HEK293 (cell line): ENCODE results near the gene ARSB.

Experiments used
- GLI4 ChIP-seq: fragments of 450-650 bp; formaldehyde crosslinking; IDR thresholded peaks from 2 replicates; pipeline ENCODE4 v1.5.1; 2016; ENCODE audit warnings: missing biosample characterization, missing genetic modification characterization
- GLIS1 ChIP-seq: fragments of 450-650 bp; formaldehyde crosslinking; IDR thresholded peaks from 2 replicates; pipeline ENCODE4 v1.5.1; 2016; ENCODE audit warnings: missing biosample characterization, missing genetic modification characterization
- IKZF3 ChIP-seq: fragments of 450-650 bp; IDR thresholded peaks from 2 replicates; pipeline ENCODE4 v1.5.0; 2018; ENCODE audit warnings: missing biosample characterization, mild to moderate bottlenecking, missing genetic modification characterization, moderate library complexity
- KLF16 ChIP-seq: fragments of 450-650 bp; formaldehyde crosslinking; IDR thresholded peaks from 2 replicates; pipeline ENCODE4 v1.5.1; 2017; ENCODE audit warnings: missing biosample characterization, missing genetic modification characterization
- MYNN ChIP-seq: fragments of 450-650 bp; formaldehyde crosslinking; IDR thresholded peaks from 2 replicates; pipeline ENCODE4 v1.5.1; 2016; ENCODE audit warnings: missing biosample characterization, missing genetic modification characterization, borderline replicate concordance
- MZF1 ChIP-seq: fragments of 450-650 bp; formaldehyde crosslinking; IDR thresholded peaks from 2 replicates; pipeline ENCODE4 v1.5.1; 2017; ENCODE audit warnings: missing biosample characterization, missing genetic modification characterization, borderline replicate concordance
- SALL2 ChIP-seq: fragments of 450-650 bp; formaldehyde crosslinking; IDR thresholded peaks from 2 replicates; pipeline ENCODE4 v1.5.0; 2017; ENCODE audit warnings: missing biosample characterization, mild to moderate bottlenecking, missing genetic modification characterization, borderline replicate concordance
- SCRT2 ChIP-seq: fragments of 450-650 bp; formaldehyde crosslinking; IDR thresholded peaks from 2 replicates; pipeline ENCODE4 v1.5.1; 2016; ENCODE audit warnings: missing biosample characterization, missing genetic modification characterization
- SP3 ChIP-seq: fragments of 450-650 bp; formaldehyde crosslinking; IDR thresholded peaks from 2 replicates; pipeline ENCODE4 v1.5.1; 2016; ENCODE audit warnings: missing biosample characterization, missing genetic modification characterization
- TRIM28 ChIP-seq: IDR thresholded peaks from 2 replicates; pipeline ENCODE4 v1.6.1; 2011; ENCODE audit warnings: low read length, control low read depth, borderline replicate concordance
- WT1 ChIP-seq: fragments of 450-650 bp; formaldehyde crosslinking; IDR thresholded peaks from 2 replicates; pipeline ENCODE4 v1.5.1; 2016; ENCODE audit warnings: missing biosample characterization, missing genetic modification characterization
- ZBTB17 ChIP-seq: fragments of 450-650 bp; formaldehyde crosslinking; IDR thresholded peaks from 2 replicates; pipeline ENCODE4 v1.5.1; 2016; ENCODE audit warnings: missing biosample characterization, missing genetic modification characterization
- ZBTB20 ChIP-seq: fragments of 450-650 bp; formaldehyde crosslinking; IDR thresholded peaks from 2 replicates; pipeline ENCODE4 v1.5.1; 2016; ENCODE audit warnings: missing biosample characterization, missing genetic modification characterization
- ZBTB49 ChIP-seq: fragments of 450-650 bp; formaldehyde crosslinking; IDR thresholded peaks from 2 replicates; pipeline ENCODE4 v1.5.1; 2016; ENCODE audit warnings: missing biosample characterization, missing genetic modification characterization, low read depth
- ZBTB8A ChIP-seq: fragments of 450-650 bp; formaldehyde crosslinking; IDR thresholded peaks from 2 replicates; pipeline ENCODE4 v1.5.1; 2016; ENCODE audit warnings: missing biosample characterization, missing genetic modification characterization
- ZFHX2 ChIP-seq: fragments of 450-650 bp; formaldehyde crosslinking; conservative IDR thresholded peaks from 2 replicates; pipeline ENCODE4 v1.5.1; 2016; ENCODE audit warnings: missing biosample characterization, missing genetic modification characterization
- ZNF10 ChIP-seq: fragments of 450-650 bp; formaldehyde crosslinking; IDR thresholded peaks from 2 replicates; pipeline ENCODE4 v1.5.1; 2017; ENCODE audit warnings: missing biosample characterization, missing genetic modification characterization
- ZNF175 ChIP-seq: fragments of 450-650 bp; formaldehyde crosslinking; IDR thresholded peaks from 2 replicates; pipeline ENCODE4 v1.5.1; 2016; ENCODE audit warnings: missing biosample characterization, missing genetic modification characterization
- ZNF18 ChIP-seq: fragments of 450-650 bp; formaldehyde crosslinking; IDR thresholded peaks from 2 replicates; pipeline ENCODE4 v1.5.1; 2016; ENCODE audit warnings: missing biosample characterization, missing genetic modification characterization
- ZNF223 ChIP-seq: fragments of 450-650 bp; formaldehyde crosslinking; IDR thresholded peaks from 2 replicates; pipeline ENCODE4 v1.5.1; 2016; ENCODE audit warnings: missing biosample characterization, missing genetic modification characterization
- ZNF341 ChIP-seq: fragments of 450-650 bp; formaldehyde crosslinking; IDR thresholded peaks from 2 replicates; pipeline ENCODE4; 2016; ENCODE audit warnings: low read depth, missing biosample characterization, missing genetic modification characterization
- ZNF391 ChIP-seq: fragments of 450-650 bp; formaldehyde crosslinking; IDR thresholded peaks from 2 replicates; pipeline ENCODE4 v1.5.1; 2016; ENCODE audit warnings: low read depth, missing biosample characterization, missing genetic modification characterization, borderline replicate concordance
- ZNF521 ChIP-seq: fragments of 450-650 bp; formaldehyde crosslinking; IDR thresholded peaks from 2 replicates; pipeline ENCODE4 v1.5.1; 2017; ENCODE audit warnings: missing biosample characterization, mild to moderate bottlenecking, missing genetic modification characterization
- ZNF530 ChIP-seq: fragments of 450-650 bp; formaldehyde crosslinking; IDR thresholded peaks from 2 replicates; pipeline ENCODE4 v1.5.1; 2016; ENCODE audit warnings: low read depth, missing biosample characterization, missing genetic modification characterization
- ZNF548 ChIP-seq: fragments of 450-650 bp; formaldehyde crosslinking; IDR thresholded peaks from 2 replicates; pipeline ENCODE4 v1.5.1; 2016; ENCODE audit warnings: missing biosample characterization, missing genetic modification characterization
- ZNF555 ChIP-seq: fragments of 450-650 bp; formaldehyde crosslinking; conservative IDR thresholded peaks from 2 replicates; pipeline ENCODE4 v1.5.1; 2017; ENCODE audit warnings: missing biosample characterization, mild to moderate bottlenecking, missing genetic modification characterization, inconsistent platforms
- ZNF560 ChIP-seq: fragments of 450-650 bp; formaldehyde crosslinking; IDR thresholded peaks from 2 replicates; pipeline ENCODE4 v1.5.1; 2017; ENCODE audit warnings: missing biosample characterization, missing genetic modification characterization, borderline replicate concordance
- ZNF561 ChIP-seq: fragments of 450-650 bp; IDR thresholded peaks from 2 replicates; pipeline ENCODE4 v1.5.1; 2018; ENCODE audit warnings: missing biosample characterization, missing genetic modification characterization, borderline replicate concordance
- ZNF629 ChIP-seq: fragments of 450-650 bp; formaldehyde crosslinking; IDR thresholded peaks from 2 replicates; pipeline ENCODE4 v1.5.1; 2017; ENCODE audit warnings: missing biosample characterization, missing genetic modification characterization
- ZNF654 ChIP-seq: fragments of 450-650 bp; formaldehyde crosslinking; IDR thresholded peaks from 2 replicates; pipeline ENCODE4 v1.5.1; 2016; ENCODE audit warnings: low read depth, missing biosample characterization, missing genetic modification characterization
- ZNF664 ChIP-seq: fragments of 450-650 bp; formaldehyde crosslinking; IDR thresholded peaks from 2 replicates; pipeline ENCODE4 v1.5.1; 2016; ENCODE audit warnings: missing biosample characterization, missing genetic modification characterization
- ZNF677 ChIP-seq: fragments of 450-650 bp; IDR thresholded peaks from 2 replicates; pipeline ENCODE4 v1.5.0; 2018; ENCODE audit warnings: missing biosample characterization, mild to moderate bottlenecking, missing genetic modification characterization, moderate library complexity
- ZNF768 ChIP-seq: fragments of 450-650 bp; formaldehyde crosslinking; IDR thresholded peaks from 2 replicates; pipeline ENCODE4 v1.5.1; 2018; ENCODE audit warnings: missing biosample characterization, mild to moderate bottlenecking, missing genetic modification characterization
- ZNF776 ChIP-seq: fragments of 450-650 bp; formaldehyde crosslinking; IDR thresholded peaks from 2 replicates; pipeline ENCODE4 v1.5.0; 2017; ENCODE audit warnings: missing biosample characterization, missing genetic modification characterization, borderline replicate concordance
- ZNF785 ChIP-seq: fragments of 450-650 bp; formaldehyde crosslinking; IDR thresholded peaks from 2 replicates; pipeline ENCODE4 v1.5.1; 2016; ENCODE audit warnings: missing biosample characterization, missing genetic modification characterization
- ZNF830 ChIP-seq: fragments of 450-650 bp; IDR thresholded peaks from 2 replicates; pipeline ENCODE4 v1.5.0; 2018; ENCODE audit warnings: missing biosample characterization, missing genetic modification characterization, low read depth, mild to moderate bottlenecking, moderate library complexity
- ZXDB ChIP-seq: fragments of 450-650 bp; formaldehyde crosslinking; IDR thresholded peaks from 2 replicates; pipeline ENCODE4 v1.5.1; 2016; ENCODE audit warnings: missing biosample characterization, missing genetic modification characterization
- TF ChIP-seq, protein P1 (sequence below): fragments of 450-650 bp; formaldehyde crosslinking; IDR thresholded peaks from 2 replicates; pipeline ENCODE4 v1.5.1; 2017; ENCODE audit warnings: missing biosample characterization, missing genetic modification characterization

ARSB gene

DNA sequence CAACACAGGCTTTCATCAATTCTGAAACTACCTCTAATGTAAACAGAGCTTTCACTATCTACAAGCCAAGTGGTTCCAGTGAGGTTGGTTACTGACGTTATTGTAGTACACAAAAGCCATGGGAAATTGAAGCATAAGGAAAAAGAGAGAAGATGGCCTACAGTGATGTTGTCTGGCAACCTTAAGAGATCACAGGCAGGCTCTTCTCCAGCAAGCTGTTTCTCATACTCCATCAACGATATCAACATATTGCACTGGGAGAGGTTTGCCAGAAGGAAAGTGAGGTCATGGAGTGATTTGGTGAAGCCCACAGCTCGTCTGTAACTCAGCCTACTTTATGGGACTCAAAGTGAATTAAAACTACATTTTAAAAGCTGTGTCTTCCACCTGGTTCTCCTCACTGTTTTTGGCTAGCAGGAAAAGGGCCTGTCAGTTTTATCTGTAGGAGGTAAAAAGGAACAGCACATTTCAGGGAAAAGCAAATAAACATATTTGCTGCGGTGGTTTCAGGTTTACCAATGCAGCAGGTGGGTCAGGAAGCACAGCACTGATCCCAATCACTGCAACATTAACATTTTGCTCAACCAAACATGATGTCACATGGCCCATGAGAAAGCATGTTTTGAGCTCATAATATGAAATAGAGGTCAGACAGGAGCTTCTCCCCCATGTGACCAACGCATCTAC is 72.9 kb downstream of the ARSB start (continued):
- TF ChIP-seq ZBTB8A (tag by site-specific recombination) (no peak), SP3 (tag by site-specific recombination) (no peak), GLI4 (tag by site-specific recombination) (no peak), ZNF175 (tag by site-specific recombination) (no peak), ZNF561 (no peak; the same call in 1 of the 2 replicates), ZBTB20 (tag by site-specific recombination) (no peak), ZFHX2 (tag by site-specific recombination) (no peak), ZNF521 (tag by site-specific recombination) (no peak), WT1 (no peak), ZNF654 (tag by site-specific recombination) (no peak), ZNF629 (tag by site-specific recombination) (peak; percentile 77; the same call in 1 of the 2 replicates), ZNF677 (tag by site-specific recombination) (no peak), ZNF223 (tag by site-specific recombination) (no peak), ZNF776 (tag by site-specific recombination) (no peak), SCRT2 (tag by site-specific recombination) (peak; percentile 98), ZXDB (tag by site-specific recombination) (peak; percentile 64; the same call in 1 of the 2 replicates), SALL2 (tag by site-specific recombination) (no peak), IKZF3 (tag by site-specific recombination) (0 out of 2 replicates have a peak, but pooled peaks have one; percentile 16), ZNF341 (tag by site-specific recombination) (peak; percentile 76), ZNF785 (tag by site-specific recombination) (no peak), ZBTB17 (tag by site-specific recombination) (no peak), ZBTB49 (tag by site-specific recombination) (no peak), ZNF768 (tag by site-specific recombination) (0 out of 2 replicates have a peak, but pooled peaks have one; percentile 11), ZNF391 (tag by site-specific recombination) (no peak), KLF16 (tag by site-specific recombination) (no peak), ZNF10 (tag by site-specific recombination) (no peak), ZNF664 (tag by site-specific recombination) (no peak), ZNF548 (no peak), GLIS1 (tag by site-specific recombination) (peak; percentile 49; the same call in 1 of the 2 replicates), ZNF555 (no peak), ZNF18 (tag by site-specific recombination) (no peak), TRIM28 (peak; percentile 52; the same call in 1 of the 2 replicates), MYNN (tag by site-specific recombination) (peak; percentile 85; the same call in 1 of the 2 replicates), ZNF830 (tag by site-specific recombination) (no peak), ZNF560 (tag by site-specific recombination) (no peak), ZNF530 (tag by site-specific recombination) (no peak), MZF1 (tag by site-specific recombination) (no peak)
- TF ChIP-seq, protein P1, sequence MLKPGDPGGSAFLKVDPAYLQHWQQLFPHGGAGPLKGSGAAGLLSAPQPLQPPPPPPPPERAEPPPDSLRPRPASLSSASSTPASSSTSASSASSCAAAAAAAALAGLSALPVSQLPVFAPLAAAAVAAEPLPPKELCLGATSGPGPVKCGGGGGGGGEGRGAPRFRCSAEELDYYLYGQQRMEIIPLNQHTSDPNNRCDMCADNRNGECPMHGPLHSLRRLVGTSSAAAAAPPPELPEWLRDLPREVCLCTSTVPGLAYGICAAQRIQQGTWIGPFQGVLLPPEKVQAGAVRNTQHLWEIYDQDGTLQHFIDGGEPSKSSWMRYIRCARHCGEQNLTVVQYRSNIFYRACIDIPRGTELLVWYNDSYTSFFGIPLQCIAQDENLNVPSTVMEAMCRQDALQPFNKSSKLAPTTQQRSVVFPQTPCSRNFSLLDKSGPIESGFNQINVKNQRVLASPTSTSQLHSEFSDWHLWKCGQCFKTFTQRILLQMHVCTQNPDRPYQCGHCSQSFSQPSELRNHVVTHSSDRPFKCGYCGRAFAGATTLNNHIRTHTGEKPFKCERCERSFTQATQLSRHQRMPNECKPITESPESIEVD (tag by site-specific recombination), result peak; percentile 68
